Testis (tissue), 5 donors: ENCODE measurements around the gene HMX2. TPM values are rescaled to one million over a fixed set of nuclear protein-coding genes. Genes with fewer than 3 reads are reported as not detected.

Experiments used
- DNase-seq: peaks from one replicate; pipeline ENCODE4 v3.0.0-alpha.2; 2019
- H3K27ac ChIP-seq, 2 donors: fragments of 200-600 bp; sonication (generic); one replicate each; pipeline ENCODE4 v1.5.1; 2019
- H3K27me3 ChIP-seq: fragments of 200-600 bp; sonication (generic); one replicate; pipeline ENCODE4 v1.5.1; 2019
- H3K36me3 ChIP-seq: fragments of 200-600 bp; sonication (generic); one replicate; pipeline ENCODE4 v1.5.1; 2017; ENCODE audit warnings: low read depth; ENCODE audit errors: missing control alignments
- H3K4me1 ChIP-seq: fragments of 200-600 bp; sonication (generic); one replicate; pipeline ENCODE4 v1.5.1; 2019
- H3K4me3 ChIP-seq, 2 donors: fragments of 200-600 bp; sonication (generic); one replicate each; pipeline ENCODE4 v1.5.1; 2017 to 2019
- H3K9me3 ChIP-seq: fragments of 200-600 bp; sonication (generic); one replicate; pipeline ENCODE4 v1.5.1; 2017
- POLR2A ChIP-seq: fragments of 450-650 bp; IDR thresholded peaks from one replicate; pipeline ENCODE4 v1.6.1; 2017; ENCODE audit warnings: antibody characterized with exemption, mild to moderate bottlenecking, moderate library complexity
- WGBS, 2 donors: methylation state at CpG; one replicate each; pipeline ENCODE4 v1.1.5; 2018; 5-methylcytosine and 5-hydroxymethylcytosine counted together
- intact Hi-C: fragments of 100-400 bp; cut with DNase I; formaldehyde crosslinking; loops from one replicate; pipeline ENCODE4 v1.15.1; 2023; ENCODE audit warnings: low total_unique reads
- long read RNA-seq, 2 donors: transcript quantifications; one replicate each; lab custom pipeline, GENCODE V29; 2026
- polyA plus RNA-seq: library from polyadenylated mRNA; stranded (reverse); fragments of 350-450 nt; fragmentation: Illumina TruSeq; extraction: RNeasy Lipid Tissue Mini Kit (QIAGEN cat#74804); gene quantifications from one replicate; pipeline ENCODE4 v1.2.3, GENCODE V29; 2014; ENCODE audit warnings: low read depth, low replicate concordance; ENCODE audit not compliant: insufficient read depth
- total RNA-seq, 2 donors: library from RNA; depleted of rRNA; stranded (reverse); fragments of >200 nt; gene quantifications; one replicate each; pipeline ENCODE4 v1.2.3, GENCODE V29; 2016
- TF ChIP-seq, protein P1 (sequence below), 3 experiments: fragments of 450-650 bp in 2 of 3; fragments of 200-600 bp in 1 of 3; sonication (generic) in 1 of 3; IDR thresholded peaks; one replicate each; pipeline ENCODE4 v1.5.1; 2016 to 2019; ENCODE audit warnings: antibody characterized with exemption in 3 of 3, mild to moderate bottlenecking in 2 of 3, moderate library complexity in 1 of 3

HMX2 gene, protein sequence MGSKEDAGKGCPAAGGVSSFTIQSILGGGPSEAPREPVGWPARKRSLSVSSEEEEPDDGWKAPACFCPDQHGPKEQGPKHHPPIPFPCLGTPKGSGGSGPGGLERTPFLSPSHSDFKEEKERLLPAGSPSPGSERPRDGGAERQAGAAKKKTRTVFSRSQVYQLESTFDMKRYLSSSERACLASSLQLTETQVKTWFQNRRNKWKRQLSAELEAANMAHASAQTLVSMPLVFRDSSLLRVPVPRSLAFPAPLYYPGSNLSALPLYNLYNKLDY
- total RNA-seq (under 1 TPM; 0.19 to 0.47 TPM), polyA plus RNA-seq (not detected)
- long read RNA-seq, donor 1: 0 reads
- long read RNA-seq, donor 2: 0 reads

DNA sequence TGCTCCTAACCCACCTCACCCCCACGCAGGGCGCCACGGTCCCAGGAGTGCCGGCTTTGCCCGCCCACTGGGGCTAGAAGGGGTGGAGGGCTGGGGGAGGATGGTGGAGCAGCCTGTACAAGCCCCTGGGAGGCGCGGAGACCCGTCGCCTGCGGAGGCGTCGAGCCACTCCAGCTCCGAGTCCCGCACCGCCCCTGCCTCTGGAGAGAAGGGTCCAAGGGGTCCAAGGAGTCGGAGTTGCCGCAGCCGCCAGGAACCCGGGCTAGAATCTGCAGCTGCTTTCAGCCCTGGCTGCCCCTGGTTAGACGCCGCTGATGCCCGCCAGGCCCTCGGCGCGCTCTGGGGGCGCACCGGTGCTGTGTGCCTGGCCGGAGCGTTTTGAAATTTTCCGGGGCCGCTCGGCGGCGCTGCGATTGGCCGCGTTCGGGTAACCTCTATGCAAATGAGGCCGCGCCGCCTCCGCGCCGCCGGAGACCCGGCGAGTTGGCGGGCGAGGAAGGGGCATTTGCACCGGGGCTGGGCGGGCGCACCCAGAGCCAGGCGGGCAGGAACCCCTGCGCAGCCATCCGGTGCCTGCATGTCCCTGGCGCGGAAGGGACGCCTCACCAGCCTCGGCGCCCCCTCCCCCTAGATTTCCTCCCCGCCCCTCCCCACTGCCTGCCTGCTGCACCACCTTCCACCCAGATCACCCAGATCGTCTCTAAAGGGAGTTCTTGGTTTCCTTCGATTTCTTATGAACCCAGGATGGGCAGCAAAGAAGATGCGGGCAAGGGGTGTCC is at the start of gene HMX2:
Gene HMX2, plus strand, starts transcription at position 502 of the 779 bp plus-strand sequence. Its CDS starts 243 bp downstream, at position 745.
- no peak for DNase-seq
- no peak for TF ChIP-seq POLR2A
- TF ChIP-seq, protein P1, sequence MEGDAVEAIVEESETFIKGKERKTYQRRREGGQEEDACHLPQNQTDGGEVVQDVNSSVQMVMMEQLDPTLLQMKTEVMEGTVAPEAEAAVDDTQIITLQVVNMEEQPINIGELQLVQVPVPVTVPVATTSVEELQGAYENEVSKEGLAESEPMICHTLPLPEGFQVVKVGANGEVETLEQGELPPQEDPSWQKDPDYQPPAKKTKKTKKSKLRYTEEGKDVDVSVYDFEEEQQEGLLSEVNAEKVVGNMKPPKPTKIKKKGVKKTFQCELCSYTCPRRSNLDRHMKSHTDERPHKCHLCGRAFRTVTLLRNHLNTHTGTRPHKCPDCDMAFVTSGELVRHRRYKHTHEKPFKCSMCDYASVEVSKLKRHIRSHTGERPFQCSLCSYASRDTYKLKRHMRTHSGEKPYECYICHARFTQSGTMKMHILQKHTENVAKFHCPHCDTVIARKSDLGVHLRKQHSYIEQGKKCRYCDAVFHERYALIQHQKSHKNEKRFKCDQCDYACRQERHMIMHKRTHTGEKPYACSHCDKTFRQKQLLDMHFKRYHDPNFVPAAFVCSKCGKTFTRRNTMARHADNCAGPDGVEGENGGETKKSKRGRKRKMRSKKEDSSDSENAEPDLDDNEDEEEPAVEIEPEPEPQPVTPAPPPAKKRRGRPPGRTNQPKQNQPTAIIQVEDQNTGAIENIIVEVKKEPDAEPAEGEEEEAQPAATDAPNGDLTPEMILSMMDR (IDR thresholded peaks at IDR 0.05): no peak
- no peak within 1 kb of the TSS for H3K27ac ChIP-seq
- WGBS, 2 donors: 2 to 3% methylated on average over 20 to 21 of the region's 64 CpGs
- peaks cover 8% of the 10 kb centered on the region for H3K4me1 ChIP-seq
- no peaks in the 10 kb centered on the region for H3K36me3 ChIP-seq
- intact Hi-C loops: no loop called here
- no peak within 1 kb of the TSS for H3K4me3 ChIP-seq
- peaks cover 5% of the 10 kb centered on the region for H3K27me3 ChIP-seq
- H3K9me3 ChIP-seq: no peaks in the 10 kb centered on the region

DNA sequence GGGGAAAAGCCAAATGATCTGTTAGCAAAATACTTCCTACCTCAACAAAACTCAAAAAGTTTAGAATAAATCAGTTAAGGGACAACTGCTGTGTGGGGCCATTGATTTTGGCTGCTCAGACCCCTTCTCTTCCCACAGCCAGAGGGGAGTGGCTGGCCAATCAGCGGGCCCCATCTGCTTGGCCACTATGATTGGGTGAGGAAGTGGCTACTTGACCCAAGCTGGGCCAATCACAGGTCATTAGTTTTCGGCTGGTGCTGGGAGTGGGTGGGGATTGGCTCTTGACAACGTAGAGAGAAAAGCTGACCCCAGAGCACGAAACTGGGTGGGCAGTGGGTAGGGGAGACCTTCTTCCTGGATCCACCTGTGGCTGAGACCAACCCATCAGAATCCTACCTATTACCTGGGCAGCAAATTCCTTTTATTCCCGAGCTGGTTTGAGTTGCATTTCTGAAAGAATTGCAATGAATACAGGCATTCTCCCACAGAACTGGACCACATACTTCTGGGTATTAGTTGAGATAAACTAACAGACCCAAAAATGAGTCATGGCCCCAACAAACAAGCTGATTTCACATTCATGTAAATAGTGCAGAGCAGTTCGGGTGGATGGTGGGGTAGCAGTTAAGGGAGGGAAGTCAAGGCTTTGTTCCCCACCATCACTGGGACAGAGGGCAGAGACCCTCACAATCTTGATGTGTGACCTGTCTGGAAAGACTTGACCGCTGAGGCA is 47.7 kb upstream of the HMX2 start:
- intact Hi-C loops: no loop called here
- H3K9me3 ChIP-seq: no peaks in the 10 kb centered on the region
- no peaks in the 10 kb centered on the region for H3K4me1 ChIP-seq
- peak overlapping the region in 1 of 2 donors; percentile 17 for H3K4me3 ChIP-seq
- no peak for TF ChIP-seq POLR2A
- TF ChIP-seq, protein P1 (IDR thresholded peaks at IDR 0.05): no peak
- no peaks in the 10 kb centered on the region for H3K27me3 ChIP-seq
- no peak overlapping the region for H3K27ac ChIP-seq
- no peaks in the 10 kb centered on the region for H3K36me3 ChIP-seq
- DNase-seq: peak; percentile 81
- 59 to 67% methylated on average over 7 of the region's 7 CpGs for WGBS, 2 donors

DNA sequence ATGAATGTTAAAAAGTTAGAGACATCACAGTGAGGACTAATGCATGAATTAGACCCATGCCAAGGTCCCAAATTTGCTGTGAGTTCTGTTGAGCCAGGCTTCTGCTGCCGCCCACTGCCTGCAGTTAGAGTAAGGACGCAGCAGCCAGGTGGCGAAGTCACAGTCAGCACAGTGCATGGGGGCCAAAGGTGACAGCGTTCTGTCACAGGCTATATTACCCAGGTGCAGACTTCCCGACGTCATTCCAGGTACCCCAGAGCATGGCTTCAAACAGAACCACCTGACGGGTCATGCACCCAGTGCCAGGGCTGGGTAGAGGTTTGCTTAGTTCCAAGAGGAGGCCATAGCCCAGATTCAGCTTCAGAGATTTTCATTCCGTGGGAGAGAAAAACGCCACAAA is 46.1 kb upstream of the HMX2 start:
- Histone ChIP-seq H3K36me3 (no peaks in the 10 kb centered on the region), H3K4me3 (no peak overlapping the region), H3K4me1 (no peaks in the 10 kb centered on the region), H3K27ac (no peak overlapping the region), H3K9me3 (no peaks in the 10 kb centered on the region), H3K27me3 (no peaks in the 10 kb centered on the region)
- intact Hi-C loops: no loop called here
- no peak for DNase-seq
- WGBS, 2 donors: 58 to 72% methylated on average over 6 to 9 of the region's 9 CpGs
- TF ChIP-seq, protein P1 (IDR thresholded peaks at IDR 0.05): no peak
- no peak for TF ChIP-seq POLR2A

DNA sequence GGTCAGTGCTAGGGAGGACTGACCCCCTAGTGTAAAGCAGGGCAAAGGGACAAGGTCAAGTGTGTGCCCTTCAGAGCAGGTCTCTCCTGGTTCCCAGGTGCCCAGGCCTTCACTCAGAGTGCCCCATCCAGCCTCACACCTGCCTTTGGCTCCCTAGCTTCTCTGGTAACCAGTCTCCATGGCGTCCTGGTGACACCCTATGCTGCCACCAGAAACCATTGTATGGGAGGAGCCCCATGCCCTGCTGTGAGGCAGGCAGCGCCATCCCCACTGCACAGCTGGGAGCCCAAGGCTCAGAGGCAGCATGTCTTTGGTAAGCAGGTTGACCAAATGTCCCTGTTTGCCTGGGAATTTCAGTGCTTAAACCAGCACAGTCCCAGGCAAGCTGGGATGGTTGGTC is 45.3 kb upstream of the HMX2 start:
- TF ChIP-seq, protein P1 (IDR thresholded peaks at IDR 0.05): no peak
- no peak for TF ChIP-seq POLR2A
- Histone ChIP-seq H3K36me3 (no peaks in the 10 kb centered on the region), H3K4me1 (no peaks in the 10 kb centered on the region), H3K27me3 (no peaks in the 10 kb centered on the region), H3K27ac (no peak overlapping the region), H3K4me3 (no peak overlapping the region), H3K9me3 (no peaks in the 10 kb centered on the region)
- WGBS, 2 donors: 60 to 82% methylated on average over 1 to 2 of the region's 2 CpGs
- intact Hi-C loops: no loop called here
- no peak for DNase-seq
